ENCODE results near the gene XCL2.

DNA sequence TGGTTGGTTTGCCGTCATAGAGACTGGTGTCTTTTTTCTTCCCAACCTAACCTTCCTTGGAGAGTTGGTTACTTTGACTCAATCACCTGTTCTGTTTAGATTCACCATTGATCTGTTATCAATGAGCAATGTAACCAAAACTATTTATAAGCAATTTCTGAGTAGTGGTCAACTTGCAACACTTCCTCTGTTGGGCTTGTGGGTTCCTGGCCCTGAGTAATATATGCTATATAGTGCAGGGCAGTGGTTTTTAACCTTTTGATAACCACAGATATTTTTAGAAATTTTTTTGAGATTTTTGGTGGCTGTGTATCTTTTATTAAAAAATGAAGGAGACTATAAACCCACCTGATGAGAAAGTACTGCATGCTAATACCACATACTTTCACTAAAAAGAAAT, 23.2 kb upstream of the XCL2 start:
- TF ChIP-seq, protein P1, sequence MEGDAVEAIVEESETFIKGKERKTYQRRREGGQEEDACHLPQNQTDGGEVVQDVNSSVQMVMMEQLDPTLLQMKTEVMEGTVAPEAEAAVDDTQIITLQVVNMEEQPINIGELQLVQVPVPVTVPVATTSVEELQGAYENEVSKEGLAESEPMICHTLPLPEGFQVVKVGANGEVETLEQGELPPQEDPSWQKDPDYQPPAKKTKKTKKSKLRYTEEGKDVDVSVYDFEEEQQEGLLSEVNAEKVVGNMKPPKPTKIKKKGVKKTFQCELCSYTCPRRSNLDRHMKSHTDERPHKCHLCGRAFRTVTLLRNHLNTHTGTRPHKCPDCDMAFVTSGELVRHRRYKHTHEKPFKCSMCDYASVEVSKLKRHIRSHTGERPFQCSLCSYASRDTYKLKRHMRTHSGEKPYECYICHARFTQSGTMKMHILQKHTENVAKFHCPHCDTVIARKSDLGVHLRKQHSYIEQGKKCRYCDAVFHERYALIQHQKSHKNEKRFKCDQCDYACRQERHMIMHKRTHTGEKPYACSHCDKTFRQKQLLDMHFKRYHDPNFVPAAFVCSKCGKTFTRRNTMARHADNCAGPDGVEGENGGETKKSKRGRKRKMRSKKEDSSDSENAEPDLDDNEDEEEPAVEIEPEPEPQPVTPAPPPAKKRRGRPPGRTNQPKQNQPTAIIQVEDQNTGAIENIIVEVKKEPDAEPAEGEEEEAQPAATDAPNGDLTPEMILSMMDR (IDR thresholded peaks at IDR 0.05), result no peak
- no peak for TF ChIP-seq POLR2A (IDR thresholded peaks at IDR 0.05)
